Activated T-cell treated with anti-CD3 and anti-CD28 coated beads, Interleukin-2, amount 50 U/mL, for 1 hour (primary cell): ENCODE data around the gene HDGF.
A peak's percentile ranks its signal among the peaks of the same experiment; 100 is the strongest.

Experiments used
- DNase-seq: peaks from one replicate; pipeline ENCODE4 v3.0.0-alpha.2; 2020

Gene HDGF

DNA sequence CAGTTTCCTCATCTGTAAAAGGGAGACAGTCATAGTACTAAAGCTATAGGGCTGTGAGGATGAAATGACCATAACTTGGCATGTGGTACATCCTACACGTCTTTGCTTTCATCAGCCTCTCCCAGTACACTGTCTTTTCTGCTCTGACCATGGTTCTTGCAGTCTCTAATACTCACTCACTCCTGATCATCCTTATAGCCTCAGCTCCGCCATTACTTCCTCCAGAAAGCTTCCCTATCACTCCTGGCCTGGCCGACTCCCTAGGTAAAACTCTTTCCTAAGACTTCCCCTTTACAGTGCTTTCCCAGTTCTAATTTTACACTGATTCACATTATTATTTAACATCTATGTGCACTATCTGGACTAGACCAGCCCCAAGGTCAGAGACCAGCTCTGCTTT, 5.6 kb downstream of the HDGF start:
- no peak for DNase-seq

- no peak for DNase-seq
Measured at GRCh38 chr1:156744786-156745419, 6.6 kb downstream of the HDGF start.

GRCh38 chr1:156744344-156744743, 7.1 kb downstream of the HDGF start:
- DNase-seq = no peak

GRCh38 chr1:156743367-156744302, 7.8 kb downstream of the HDGF start:
- no peak for DNase-seq

DNA sequence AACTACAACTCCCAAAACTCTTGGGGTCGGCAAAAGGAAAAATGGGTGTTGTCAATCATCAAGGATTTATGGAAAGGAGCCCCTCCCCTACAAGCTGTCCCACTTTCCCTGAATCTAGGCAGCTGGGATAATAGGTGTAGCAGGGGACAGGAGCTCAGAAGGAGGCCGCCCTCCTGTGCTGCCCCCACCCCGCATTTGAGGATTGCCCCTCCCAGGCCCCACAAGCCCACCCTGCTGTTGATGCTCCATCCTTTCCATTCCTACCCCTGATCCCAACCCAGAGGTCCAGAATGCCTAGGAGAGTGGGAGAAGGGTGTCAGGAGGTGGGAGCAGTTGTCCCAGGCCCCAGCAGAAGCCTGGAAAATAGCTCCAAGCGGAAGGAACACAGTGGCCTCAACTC, 8.7 kb downstream of the HDGF start:
- DNase-seq = no peak

DNA sequence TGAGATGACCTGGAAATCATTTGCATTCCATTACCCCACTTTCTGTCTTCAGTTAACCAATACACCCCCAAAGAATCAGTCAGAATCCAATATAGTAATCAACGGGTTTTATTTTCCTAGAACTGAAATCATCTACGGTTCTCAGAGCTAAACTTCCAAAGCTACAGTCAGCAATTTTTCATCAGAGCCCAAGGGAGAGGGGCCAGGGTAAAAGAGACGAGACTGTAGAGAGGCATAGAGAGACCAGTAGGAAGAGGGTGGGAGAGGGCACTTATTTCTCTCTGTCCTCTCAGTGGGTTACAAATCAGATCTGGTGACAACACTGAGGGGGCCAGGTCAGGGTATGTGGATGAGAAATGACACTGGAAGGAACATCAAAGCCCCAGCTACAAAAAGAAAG, 9.5 kb downstream of the HDGF start:
- no peak for DNase-seq

GRCh38 chr1:156741481-156741983, 9.9 kb downstream of the HDGF start:
- DNase-seq = no peak

GRCh38 chr1:156740741-156741480, 10.6 kb downstream of the HDGF start, which contains the start of gene MRPL24:
Gene MRPL24 (minus strand): TSS chr1:156741088. CDS start chr1:156738704, 2,384 bp downstream.
- DNase-seq = peak; percentile 92

- DNase-seq = no peak
Measured at GRCh38 chr1:156740237-156740740, 11.2 kb downstream of the HDGF start.

DNA sequence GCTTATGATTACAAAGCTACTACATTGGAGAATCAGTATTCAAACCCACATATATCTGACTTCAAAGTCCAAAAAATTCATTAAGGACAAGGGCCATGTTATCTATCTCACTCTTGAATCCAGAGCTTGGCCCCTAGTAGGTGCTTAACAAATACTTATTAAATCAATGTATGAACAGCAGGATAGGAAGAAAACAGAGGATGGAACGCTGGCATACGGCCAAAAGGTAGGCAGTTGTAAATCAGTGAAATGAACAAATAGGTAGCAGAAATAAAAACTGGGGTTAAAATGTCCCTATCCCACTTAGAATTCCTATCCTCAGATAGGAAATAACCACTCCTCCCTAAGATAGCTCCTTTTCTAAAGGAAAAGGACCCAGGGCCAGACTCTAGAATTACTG, 12.6 kb downstream of the HDGF start:
- no peak for DNase-seq

GRCh38 chr1:156738407-156738806, 13.1 kb downstream of the HDGF start:
- DNase-seq = no peak

- no peak for DNase-seq
Measured at GRCh38 chr1:156733989-156734584, 17.4 kb downstream of the HDGF start.

GRCh38 chr1:156728599-156729462, 22.6 kb downstream of the HDGF start, which contains the start of gene ISG20L2:
Gene ISG20L2 (minus strand): TSS chr1:156728766. CDS start chr1:156727652, 1,114 bp downstream.
- DNase-seq = peak; percentile 91

- DNase-seq = no peak
Measured at GRCh38 chr1:156727926-156728598, 23.4 kb downstream of the HDGF start, which contains the start of gene METTL25B. Gene METTL25B (plus strand): TSS chr1:156728469. CDS start chr1:156729105, 636 bp downstream.

- no peak for DNase-seq
Measured at GRCh38 chr1:156727492-156727891, 24.0 kb downstream of the HDGF start.

DNA sequence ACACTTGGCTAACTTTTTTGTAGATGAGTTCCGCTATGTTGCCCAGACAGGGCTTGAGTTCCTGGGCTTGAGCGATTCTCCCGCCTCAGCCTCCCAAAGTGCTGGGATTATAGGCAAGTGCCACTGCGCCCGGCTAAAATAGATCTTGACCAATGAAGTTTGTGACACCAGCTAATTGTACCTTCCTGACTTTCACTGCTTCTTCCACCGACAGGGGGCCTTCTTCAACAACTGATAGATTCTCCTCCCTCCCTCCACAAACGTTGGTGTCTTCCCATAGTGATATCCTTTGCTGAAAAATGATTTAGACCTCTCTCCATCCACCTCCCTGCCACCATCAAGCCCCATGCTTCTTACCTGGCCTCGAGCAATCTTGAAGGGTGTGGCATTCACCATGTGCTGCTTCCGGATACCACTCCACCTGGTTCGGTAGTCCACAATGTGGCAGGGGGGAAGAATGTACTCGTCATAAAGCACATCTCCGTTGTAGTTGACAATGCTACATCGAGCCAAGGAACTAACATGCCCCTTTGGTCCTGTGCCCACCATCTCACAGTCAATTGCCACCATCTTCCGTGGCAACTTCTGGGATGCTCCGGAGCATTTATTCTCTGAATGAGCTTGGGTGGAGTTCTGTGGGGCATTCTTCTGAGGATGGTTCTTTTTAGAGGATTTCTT, 24.8 kb downstream of the HDGF start:
- peak; percentile 49 for DNase-seq

GRCh38 chr1:156725683-156726280, 25.7 kb downstream of the HDGF start:
- peak; percentile 81 for DNase-seq

DNA sequence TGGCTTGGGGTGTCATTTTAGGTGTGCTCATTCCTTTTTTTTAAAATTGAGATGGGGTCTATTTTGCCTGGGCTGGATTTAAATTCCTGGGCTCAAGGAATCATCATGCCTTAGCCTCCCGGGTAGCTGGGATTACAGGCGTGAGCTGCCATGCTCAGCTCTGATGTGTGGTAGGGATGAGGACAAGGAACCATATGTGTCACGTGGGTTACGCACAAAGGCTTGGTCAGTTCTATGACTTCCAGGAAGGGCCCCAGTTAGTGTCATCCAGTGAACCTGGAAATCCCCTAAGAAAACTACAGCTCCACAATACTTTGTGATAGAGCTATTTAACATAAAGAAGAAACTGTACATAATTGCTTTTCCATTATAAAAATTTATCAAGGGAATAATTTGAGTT, 29.9 kb downstream of the HDGF start:
- DNase-seq = no peak

- DNase-seq = no peak
Measured at GRCh38 chr1:156721131-156721530, 30.3 kb downstream of the HDGF start.

DNA sequence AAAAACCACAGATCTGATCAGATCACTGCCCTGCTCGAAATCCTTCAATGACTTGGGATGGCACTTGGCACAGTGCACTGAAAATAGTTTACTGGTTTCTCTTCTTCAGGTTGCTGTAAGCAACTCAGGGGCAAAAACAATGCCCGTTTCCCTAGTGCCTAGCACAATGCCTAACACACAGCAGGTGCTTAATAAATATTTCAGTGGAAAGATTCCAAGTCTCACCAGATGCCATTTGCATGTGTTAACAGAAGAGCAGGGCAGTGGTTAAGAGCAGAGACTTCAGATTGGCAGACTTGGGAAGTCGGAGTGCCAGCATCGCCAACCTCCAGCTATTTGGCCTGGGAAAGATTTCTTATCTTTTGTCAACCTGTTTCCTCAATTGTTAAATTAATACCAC, 34.1 kb downstream of the HDGF start:
- no peak for DNase-seq
